Middle frontal gyrus (tissue), 1 donor: ENCODE results near the gene HIVEP3.
"Not testable (repeated sequence)": the region's sequence is repeated elsewhere in the genome, so short reads cannot be mapped to it uniquely, and the experiment has no call there.

Source experiments
- DNase-seq: peaks from one replicate; pipeline ENCODE4 v3.0.0-alpha.2; 2015; ENCODE audit warnings: low spot score; ENCODE audit errors: extremely low spot score

Gene HIVEP3

DNA sequence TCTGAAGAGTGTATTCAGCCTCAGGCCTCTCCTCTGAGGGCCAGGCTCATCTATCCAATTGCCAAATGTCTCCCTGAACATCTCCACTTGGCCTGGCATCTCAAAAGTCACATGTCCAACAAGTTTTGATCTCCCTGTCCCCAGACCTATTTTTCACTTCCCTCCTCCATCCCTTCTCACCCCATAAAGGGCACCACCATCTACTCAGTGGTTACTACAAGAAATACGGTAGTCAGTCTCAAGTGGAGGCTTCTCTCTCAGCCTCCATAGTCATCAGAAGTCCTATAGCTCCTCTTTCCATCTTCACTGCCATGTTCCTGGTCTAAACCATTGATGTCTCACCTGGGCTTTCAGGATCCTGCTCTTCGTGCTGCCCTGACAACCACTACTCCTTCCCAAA lies 351.8 kb downstream of the HIVEP3 start:
- no peak for DNase-seq

DNA sequence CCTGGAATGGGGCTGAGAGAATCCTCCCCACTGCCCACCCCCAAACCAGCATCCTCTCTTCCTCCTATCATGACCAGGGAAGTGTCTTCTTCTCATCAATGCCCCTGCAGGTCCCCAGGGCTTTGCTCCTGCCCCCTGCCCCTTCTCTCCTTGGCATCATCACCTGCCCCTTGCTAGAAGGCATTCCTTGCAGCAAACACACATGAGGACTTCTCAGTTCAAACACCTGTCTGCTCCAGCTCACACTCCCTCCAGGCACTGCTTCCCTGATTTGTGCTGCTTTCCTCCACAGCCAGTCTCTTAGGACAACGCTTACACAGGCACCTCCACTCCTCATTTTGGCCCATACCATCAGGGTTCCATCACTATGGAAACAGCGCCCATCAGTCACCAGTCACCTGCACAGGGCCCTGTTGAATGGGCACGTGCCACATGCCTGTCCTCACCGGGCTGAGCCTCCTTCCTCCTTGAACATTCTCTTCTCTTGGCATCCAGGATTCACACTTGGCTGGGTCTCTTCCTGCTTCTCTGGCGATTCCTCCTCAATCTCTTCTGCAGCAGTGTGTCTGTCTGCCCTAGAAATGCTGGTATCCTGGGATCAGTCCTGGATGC lies 352.3 kb downstream of the HIVEP3 start:
- no peak for DNase-seq

DNA sequence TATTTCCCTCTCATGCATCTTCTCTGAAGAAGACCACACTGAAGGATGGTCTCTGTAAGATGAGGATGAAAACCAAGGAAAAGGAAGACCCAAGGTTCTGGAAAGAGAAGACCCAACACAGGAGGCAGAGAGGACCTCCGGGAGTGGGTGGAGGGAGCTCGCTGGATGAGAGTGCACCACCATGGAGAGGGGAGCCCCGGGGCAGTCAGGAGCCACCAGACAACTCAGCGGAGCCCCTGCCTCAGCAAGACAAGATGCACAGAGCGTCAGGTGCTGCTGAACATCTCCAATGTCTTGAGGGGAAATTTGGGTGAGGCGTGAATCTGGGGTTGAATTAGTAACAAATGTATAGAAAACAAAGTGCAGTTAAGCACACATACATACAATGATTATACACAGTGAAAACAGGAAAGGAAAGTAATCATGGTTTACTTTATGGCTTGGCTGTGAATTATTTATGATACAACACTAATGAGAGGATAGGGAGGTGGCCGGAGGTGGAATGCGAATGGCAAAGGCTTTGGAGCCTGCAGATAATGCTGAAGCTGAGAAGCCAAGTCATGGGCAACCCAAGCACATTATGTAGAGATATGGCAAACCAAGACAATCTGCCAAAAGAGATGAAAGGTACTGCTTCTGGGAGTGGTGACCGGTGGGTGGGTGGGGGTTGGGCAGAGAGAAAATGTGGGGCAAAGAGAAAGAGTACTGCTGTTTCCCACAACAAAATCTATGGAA lies 353.8 kb downstream of the HIVEP3 start:
- no peak for DNase-seq

DNA sequence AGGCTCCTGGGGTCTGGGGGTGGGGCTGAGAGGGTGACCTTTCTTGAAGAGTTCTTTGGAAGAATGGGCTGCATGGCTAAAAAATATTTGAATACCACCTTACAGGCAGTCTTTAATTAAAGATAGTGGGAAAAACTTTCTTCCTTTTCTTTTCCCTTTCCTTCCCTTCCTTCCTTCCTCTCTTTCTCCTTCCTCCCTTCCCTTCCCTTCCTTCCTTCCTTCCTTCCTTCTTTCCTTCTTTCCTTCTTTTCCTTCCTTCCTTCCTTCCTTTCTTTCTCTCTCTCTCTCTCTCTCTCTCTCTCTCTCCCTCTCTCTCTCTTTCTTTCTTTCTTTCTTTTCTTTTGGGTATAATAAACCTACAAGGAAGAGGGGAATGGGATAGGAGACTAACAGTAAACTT lies 356.4 kb downstream of the HIVEP3 start:
- DNase-seq, result no peak

DNA sequence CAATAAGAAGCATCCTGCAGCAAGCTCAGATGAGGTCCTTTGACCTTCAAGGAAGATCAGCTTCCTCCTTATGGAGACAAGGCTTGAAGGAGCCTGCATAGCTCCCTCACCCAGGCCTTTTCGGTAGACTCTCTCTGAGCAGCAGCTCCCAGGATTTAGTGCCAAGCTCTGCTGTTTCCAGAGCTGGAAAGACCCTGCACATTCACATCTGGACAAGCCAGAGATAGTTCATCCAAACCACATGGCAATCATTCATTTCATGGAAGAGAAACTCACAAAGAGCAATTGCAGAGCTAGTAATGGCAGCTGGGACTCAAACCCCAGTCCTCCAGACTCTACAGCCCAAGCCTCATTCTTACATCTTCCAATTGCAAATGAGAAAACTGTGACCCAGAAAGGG lies 357.8 kb downstream of the HIVEP3 start:
- DNase-seq, result no peak

DNA sequence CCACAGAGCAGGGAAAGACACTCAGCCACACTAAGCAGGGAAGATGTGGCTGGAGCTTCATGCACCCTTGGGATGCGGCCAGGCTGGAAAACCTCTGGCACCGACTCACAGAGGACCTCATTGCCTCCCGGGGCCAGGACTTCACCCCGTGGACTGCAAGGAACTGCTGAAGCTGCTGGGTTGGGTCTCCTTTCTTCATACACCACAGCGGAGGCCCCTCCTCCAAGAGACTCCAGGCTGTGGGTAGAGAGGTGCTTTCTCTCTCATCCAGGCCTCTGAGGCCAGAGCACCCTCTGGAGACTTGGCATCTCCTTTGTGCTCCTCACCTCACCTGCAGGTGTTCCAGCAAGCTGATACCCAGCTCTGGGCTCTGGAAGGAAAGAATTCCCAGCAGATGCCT lies 358.2 kb downstream of the HIVEP3 start:
- DNase-seq, result no peak

GRCh38 chr1:41559331-41559730 lies 359.4 kb downstream of the HIVEP3 start:
- no peak for DNase-seq

GRCh38 chr1:41558761-41559171 lies 360.0 kb downstream of the HIVEP3 start:
- DNase-seq, result no peak

GRCh38 chr1:41557751-41558455 lies 360.8 kb downstream of the HIVEP3 start:
- no peak for DNase-seq

GRCh38 chr1:41554746-41555145 lies 364.0 kb downstream of the HIVEP3 start:
- not testable (repeated sequence) for DNase-seq

DNA sequence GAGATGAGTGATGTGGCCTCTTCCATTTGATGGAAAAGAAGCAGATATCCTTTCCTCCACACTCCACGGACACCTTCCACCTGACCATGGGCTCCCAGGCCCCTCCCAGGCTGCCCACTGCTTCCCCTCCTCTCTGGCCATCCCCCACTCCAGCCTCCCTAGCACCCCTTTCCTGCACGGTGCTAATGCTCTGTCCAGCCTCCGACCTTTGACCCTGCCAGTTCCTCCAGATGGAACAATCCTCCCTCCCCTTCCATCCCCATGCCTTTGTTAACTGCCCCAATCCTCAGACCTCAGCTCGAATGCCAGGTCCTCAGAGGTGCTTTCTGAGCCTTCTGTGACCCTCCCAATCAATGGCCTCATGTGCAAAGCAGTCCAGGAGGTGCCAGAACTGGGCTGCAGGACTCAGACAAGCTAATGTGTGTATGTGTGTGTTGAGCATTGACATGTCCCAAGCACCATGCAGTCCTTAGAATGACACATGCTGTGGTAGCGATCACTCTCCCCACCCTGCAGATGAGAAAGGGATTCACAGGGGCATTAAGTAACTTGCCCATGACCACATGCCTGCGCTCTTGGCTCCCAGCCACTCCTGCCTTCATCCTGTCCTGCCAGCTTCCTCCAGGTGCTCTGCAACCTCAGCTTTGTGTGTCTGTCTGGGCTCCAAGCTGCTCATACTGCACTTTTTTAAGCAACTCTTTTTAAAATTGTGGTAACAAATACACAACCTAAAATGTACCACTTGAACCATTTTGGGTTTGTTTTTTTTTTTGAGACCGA lies 370.8 kb downstream of the HIVEP3 start:
- DNase-seq, result no peak

DNA sequence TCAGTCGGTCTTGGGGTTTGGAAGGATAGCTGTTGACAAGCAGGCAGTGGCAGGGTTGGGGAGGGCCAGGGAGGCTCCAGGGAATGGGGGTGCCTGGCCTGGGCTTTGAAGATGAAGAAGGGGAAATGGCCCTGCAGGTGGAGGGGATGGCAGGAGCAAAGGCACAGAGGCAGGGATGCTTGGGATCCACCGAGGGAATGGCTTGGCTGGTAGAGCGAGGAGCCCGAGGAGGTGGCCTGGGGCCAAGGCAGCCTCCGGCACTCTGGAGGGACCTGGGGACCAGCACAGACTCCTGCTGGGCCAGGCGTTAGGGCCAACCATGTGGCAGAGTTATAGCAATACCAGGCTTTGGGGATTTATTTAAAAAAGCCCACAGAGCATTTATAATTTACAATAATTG lies 371.4 kb downstream of the HIVEP3 start:
- no peak for DNase-seq

DNA sequence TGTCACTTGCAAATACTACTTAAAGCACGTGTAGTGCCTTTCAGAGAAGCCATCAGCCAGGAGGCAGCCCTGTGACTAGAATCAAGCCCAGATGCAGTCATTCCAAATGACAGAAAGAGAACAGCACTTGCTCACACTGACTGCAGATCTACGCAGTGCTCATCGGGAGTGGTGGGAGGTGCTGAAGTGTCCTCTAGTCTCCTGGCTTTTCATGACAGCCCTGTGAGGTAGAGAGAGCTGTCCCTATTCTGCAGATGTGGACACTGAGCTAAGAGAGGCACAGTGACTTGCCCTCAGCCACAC lies 371.9 kb downstream of the HIVEP3 start:
- no peak for DNase-seq

GRCh38 chr1:41545996-41546832 lies 372.5 kb downstream of the HIVEP3 start:
- no peak for DNase-seq

GRCh38 chr1:41542196-41542930 lies 376.4 kb downstream of the HIVEP3 start:
- DNase-seq, result no peak

DNA sequence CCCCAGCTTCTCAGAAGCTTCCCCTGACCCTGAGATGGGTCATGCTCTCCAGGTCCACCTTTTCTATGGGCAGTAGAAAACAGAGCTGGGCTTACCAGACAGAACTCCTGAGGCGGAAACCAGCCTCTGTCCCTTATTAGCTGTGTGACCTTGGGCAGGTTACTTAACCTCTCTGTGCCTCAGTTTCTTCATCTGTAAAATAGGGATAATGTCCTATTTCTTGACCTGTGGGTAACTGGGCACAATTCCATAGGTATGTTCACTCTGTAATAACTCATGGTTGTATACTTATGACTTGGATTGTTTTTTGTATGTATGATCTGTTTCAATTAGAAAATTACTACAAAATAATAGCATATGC lies 377.1 kb downstream of the HIVEP3 start:
- no peak for DNase-seq

DNA sequence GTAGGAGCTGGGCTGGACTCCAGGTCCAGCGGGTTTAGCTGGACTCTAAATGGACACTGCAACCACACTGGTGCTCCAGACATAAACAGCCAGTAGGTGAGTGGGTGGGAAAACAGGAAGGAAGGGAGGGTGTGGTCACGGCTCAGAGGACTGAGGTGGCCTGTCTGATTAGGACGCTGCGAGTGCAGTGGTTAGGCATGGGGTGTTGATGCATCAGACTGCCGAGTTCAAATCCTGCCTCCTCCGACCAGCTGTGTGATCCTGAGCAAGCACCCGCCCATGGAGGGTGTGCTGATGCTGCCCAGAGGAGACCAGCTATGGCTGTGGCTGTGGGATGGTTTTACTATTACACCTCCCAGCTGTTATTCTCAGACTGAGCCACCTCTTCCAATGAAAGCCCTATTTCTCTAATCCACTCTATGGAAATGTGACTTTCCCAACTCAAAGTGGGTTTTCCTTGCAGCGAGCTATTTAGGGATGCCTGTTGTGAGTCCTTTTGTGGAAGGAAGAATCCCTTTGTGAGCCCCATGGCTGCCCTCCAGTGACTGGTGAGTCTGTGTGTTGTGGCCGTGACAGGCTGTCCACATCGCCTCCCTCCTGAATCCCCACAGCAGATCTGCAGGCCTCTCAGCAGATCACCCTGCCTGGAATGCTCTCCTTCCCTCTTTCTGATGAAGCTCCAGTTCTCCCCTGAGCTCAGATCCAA lies 377.7 kb downstream of the HIVEP3 start:
- DNase-seq, result no peak

- DNase-seq, result no peak
Measured at GRCh38 chr1:41539999-41540398, 378.7 kb downstream of the HIVEP3 start.

DNA sequence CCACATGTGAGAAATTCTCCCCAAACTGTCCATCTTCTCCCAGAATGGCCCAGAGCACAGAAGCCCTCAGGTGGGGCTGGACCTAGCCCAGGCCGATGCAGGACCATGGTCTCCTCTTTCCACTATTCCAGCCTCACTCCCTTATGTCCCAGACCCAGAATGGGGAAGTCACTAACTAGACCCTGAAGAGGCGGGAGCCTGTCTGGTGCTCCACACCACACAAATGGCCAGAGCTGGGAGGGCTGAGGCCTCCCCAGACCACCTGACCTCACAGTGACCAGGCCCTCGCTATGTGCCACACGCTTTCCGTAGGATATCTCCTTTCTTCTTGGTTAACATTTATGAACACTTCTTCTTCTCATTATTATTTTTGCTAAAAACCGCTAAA lies 379.3 kb downstream of the HIVEP3 start:
- DNase-seq, result no peak
